ENCODE measurements around the gene CYTH3. TPM values are rescaled to one million over a fixed set of nuclear protein-coding genes. Genes with fewer than 3 reads are reported as not detected.

Gene CYTH3
- total and polyA plus RNA-seq, 12 donors, result 15.9 to 27.9 (median 20.5) TPM

DNA sequence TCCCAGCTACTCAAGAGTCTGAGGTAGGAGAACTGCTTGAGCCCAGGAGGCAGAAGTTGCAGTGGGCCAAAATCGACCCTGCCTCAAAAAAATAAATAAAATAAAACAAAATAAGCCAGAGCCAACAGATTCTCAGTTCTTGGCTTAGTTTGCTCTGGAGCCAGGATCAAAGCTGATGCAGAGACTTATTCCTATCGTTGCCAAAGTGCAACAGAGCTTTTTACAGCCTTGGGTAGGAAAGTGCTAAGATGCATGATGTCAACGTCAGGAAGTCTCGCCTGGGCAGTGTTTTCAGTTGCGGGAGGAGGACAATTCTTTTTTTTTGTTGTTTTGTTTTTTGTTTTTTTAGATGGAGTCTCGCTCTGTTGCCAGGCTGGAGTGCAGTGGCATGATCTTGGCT is 43.8 kb upstream of the CYTH3 start:
- intact Hi-C loops (cut with DNase I), result loop anchor here in 4 of 10 donors (5.0 kb wide), 3 partner anchors 39 to 59 kb away; partner anchors contain the start of gene CYTH3 (in 3 of the 4)
- TF ChIP-seq, protein P1, sequence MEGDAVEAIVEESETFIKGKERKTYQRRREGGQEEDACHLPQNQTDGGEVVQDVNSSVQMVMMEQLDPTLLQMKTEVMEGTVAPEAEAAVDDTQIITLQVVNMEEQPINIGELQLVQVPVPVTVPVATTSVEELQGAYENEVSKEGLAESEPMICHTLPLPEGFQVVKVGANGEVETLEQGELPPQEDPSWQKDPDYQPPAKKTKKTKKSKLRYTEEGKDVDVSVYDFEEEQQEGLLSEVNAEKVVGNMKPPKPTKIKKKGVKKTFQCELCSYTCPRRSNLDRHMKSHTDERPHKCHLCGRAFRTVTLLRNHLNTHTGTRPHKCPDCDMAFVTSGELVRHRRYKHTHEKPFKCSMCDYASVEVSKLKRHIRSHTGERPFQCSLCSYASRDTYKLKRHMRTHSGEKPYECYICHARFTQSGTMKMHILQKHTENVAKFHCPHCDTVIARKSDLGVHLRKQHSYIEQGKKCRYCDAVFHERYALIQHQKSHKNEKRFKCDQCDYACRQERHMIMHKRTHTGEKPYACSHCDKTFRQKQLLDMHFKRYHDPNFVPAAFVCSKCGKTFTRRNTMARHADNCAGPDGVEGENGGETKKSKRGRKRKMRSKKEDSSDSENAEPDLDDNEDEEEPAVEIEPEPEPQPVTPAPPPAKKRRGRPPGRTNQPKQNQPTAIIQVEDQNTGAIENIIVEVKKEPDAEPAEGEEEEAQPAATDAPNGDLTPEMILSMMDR (IDR thresholded peaks at IDR 0.05), result no peak

DNA sequence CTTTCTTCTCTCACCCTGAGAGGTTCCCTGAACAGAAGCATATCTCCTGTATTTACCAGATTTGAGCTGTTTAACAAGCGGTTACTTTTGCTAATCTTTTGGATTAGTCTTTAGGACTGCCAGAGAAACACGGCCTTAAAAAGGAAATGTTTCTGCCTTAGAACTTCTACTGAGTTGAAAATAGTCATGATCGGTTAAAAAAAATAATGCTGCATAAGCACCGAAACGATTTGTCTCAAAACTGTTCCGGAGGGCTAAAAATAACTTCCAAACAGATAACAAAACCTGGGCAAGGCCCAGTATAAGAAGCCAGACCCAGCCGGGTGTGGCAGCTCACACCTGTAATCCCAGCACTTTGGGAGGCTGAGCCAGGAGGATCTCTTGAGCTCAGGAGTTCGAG is 43.3 kb upstream of the CYTH3 start:
- DNase-seq (no peak), ATAC-seq (no peak)
- Histone ChIP-seq H3K27ac (peak overlapping the region in 7 of 10 donors; percentile 21 to 75 (median 45)), H3K27me3 (no peaks in the 10 kb centered on the region), H3K4me3 (no peak overlapping the region), H3K4me1 (peaks cover 3 to 28% (median 15%) of the 10 kb centered on the region in 9 donors), H3K9me3 (no peaks in the 10 kb centered on the region), H3K36me3 (no peaks in the 10 kb centered on the region)
- TF ChIP-seq, protein P1 (IDR thresholded peaks at IDR 0.05), result no peak
- 51 to 59% methylated on average over 8 of the region's 8 CpGs for WGBS, 2 donors
- intact Hi-C loops (cut with DNase I), result loop anchor here in 4 of 10 donors (5.0 kb wide), 3 partner anchors 38 to 58 kb away; partner anchors contain the start of gene CYTH3 (in 3 of the 4)

More for the DNA sequence above, 43.8 kb upstream of the CYTH3 start:
- Histone ChIP-seq H3K4me3 (no peak overlapping the region), H3K27me3 (no peaks in the 10 kb centered on the region), H3K4me1 (peaks cover 3 to 28% (median 15%) of the 10 kb centered on the region in 9 donors), H3K36me3 (no peaks in the 10 kb centered on the region), H3K27ac (peak overlapping the region in 7 of 10 donors; percentile 21 to 75 (median 45)), H3K9me3 (no peaks in the 10 kb centered on the region)
- WGBS, 2 donors, result 68 to 70% methylated on average over 6 of the region's 6 CpGs
- DNase-seq (no peak), ATAC-seq (no peak)

GRCh38 chr7:6310271-6310993 is 38.0 kb upstream of the CYTH3 start:
- 77 to 79% methylated on average over 10 of the region's 10 CpGs for WGBS, 2 donors
- TF ChIP-seq, protein P1 (IDR thresholded peaks at IDR 0.05), result no peak
- ATAC-seq (no peak), DNase-seq (no peak)
- intact Hi-C loops (cut with DNase I), result no loop called here
- peaks cover 0 to 11% (median 0%) of the 10 kb centered on the region in 9 donors for H3K4me1 ChIP-seq
- H3K27me3 ChIP-seq, result no peaks in the 10 kb centered on the region
- no peak overlapping the region for H3K4me3 ChIP-seq
- H3K36me3 ChIP-seq, result no peaks in the 10 kb centered on the region
- no peaks in the 10 kb centered on the region for H3K9me3 ChIP-seq
- no peak overlapping the region for H3K27ac ChIP-seq

DNA sequence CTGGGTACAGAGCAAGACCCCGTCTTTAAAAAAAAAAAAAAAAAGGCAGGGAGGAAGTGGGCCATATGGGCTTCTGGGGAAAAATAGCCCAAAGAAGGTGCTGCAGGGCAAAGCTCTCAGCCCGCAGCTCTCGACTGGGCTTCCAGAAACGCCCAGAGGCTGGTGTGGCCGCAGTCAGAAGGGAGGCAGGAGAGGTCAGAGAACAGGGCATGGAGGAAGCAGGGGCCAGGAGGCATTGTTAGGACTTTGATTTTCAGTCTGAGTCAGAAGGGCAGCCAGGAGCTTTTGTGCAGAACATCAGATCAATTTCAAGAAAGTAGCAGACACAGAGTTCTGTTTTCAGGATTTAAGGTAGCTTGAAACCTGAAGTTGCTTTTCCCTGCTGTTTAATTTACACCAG is 35.3 kb upstream of the CYTH3 start:
- TF ChIP-seq, protein P1 (IDR thresholded peaks at IDR 0.05), result no peak
- intact Hi-C loops (cut with DNase I), result no loop called here
- H3K36me3 ChIP-seq, result no peaks in the 10 kb centered on the region
- 71 to 72% methylated on average over 5 of the region's 5 CpGs for WGBS, 2 donors
- H3K9me3 ChIP-seq, result no peaks in the 10 kb centered on the region
- H3K27ac ChIP-seq, result peak overlapping the region in 1 of 10 donors; percentile 28
- H3K4me3 ChIP-seq, result no peak overlapping the region
- DNase-seq, result no peak
- peak in 2 of 8 donors; percentile 41 to 54 for ATAC-seq
- peaks cover 0 to 11% (median 0%) of the 10 kb centered on the region in 9 donors for H3K4me1 ChIP-seq
- H3K27me3 ChIP-seq, result no peaks in the 10 kb centered on the region

Measured in heart right ventricle (tissue), 16 donors.